GM21737 (cell line): ENCODE measurements around the gene ANXA9.

Experiments
- ATAC-seq: cut with Tn5 transposase; IDR thresholded peaks from one replicate; pipeline ENCODE4 v1.9.1; 2021; ENCODE audit warnings: mild to moderate bottlenecking, moderate library complexity; ENCODE audit not compliant: unreplicated experiment

ANXA9 gene

GRCh38 chr1:150981805-150982712, at the start of gene ANXA9:
Gene ANXA9 (plus strand): TSS chr1:150982292. CDS start chr1:150983106, 814 bp downstream.
- ATAC-seq, result no peak

GRCh38 chr1:150944856-150945255, 37.2 kb upstream of the ANXA9 start:
- no peak for ATAC-seq

GRCh38 chr1:150954708-150955107, 27.4 kb upstream of the ANXA9 start:
- no peak for ATAC-seq

- no peak for ATAC-seq
These were observed 26.8 kb upstream of the ANXA9 start for GRCh38 chr1:150955280-150955679.

GRCh38 chr1:150957666-150958065, 24.4 kb upstream of the ANXA9 start:
- ATAC-seq, result no peak

- ATAC-seq, result no peak
These were observed 21.4 kb upstream of the ANXA9 start for GRCh38 chr1:150960646-150961045.

GRCh38 chr1:150961756-150962155, 20.3 kb upstream of the ANXA9 start:
- ATAC-seq, result no peak

GRCh38 chr1:150963321-150964163, 18.6 kb upstream of the ANXA9 start:
- no peak for ATAC-seq

- ATAC-seq, result no peak
These were observed 18.0 kb upstream of the ANXA9 start for GRCh38 chr1:150964164-150964489.

GRCh38 chr1:150965605-150966004, 16.5 kb upstream of the ANXA9 start:
- no peak for ATAC-seq

- ATAC-seq, result no peak
These were observed 16.1 kb upstream of the ANXA9 start for GRCh38 chr1:150966011-150966410.

GRCh38 chr1:150967936-150968335, 14.2 kb upstream of the ANXA9 start:
- no peak for ATAC-seq

- no peak for ATAC-seq
These were observed 13.6 kb upstream of the ANXA9 start for GRCh38 chr1:150968491-150968890.

GRCh38 chr1:150969626-150970025, 12.5 kb upstream of the ANXA9 start:
- no peak for ATAC-seq

- ATAC-seq, result no peak
These were observed 11.1 kb upstream of the ANXA9 start for GRCh38 chr1:150970808-150971582.

GRCh38 chr1:150971583-150972416, 10.3 kb upstream of the ANXA9 start:
- no peak for ATAC-seq

- no peak for ATAC-seq
These were observed 9.6 kb upstream of the ANXA9 start for GRCh38 chr1:150972417-150972940.

GRCh38 chr1:150973258-150973835, 8.7 kb upstream of the ANXA9 start:
- ATAC-seq, result no peak

GRCh38 chr1:150973836-150974579, 8.1 kb upstream of the ANXA9 start:
- peak; percentile 43 for ATAC-seq
